NCI-H1417 (cell line): ENCODE measurements around the gene RETREG2.
A peak's percentile ranks its signal among the peaks of the same experiment; 100 is the strongest.

ENCODE experiments used
- DNase-seq, 3 experiments: peaks; one replicate each; lab custom pipeline; 2025; lab: John Stamatoyannopoulos, UW

RETREG2 gene

DNA sequence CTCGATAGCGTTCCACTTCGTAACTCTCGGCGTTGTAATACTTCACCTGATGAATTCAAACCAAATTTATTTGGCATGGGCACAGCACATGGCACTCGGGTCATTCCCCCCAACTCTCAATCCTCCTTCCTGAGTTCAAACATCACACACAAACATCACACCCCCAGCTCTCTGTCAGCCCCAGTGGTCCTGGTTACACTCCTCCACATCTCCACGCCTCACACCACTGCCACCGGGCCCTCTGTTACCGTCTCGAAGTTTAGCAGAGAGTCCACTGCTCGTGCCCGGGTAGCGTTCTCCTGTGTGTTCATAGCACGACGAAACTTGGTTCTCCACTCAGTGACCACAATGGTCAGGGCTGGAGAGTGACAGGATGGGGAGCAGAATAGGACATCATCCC, 36.1 kb downstream of the RETREG2 start:
- DNase-seq, result no peak

DNA sequence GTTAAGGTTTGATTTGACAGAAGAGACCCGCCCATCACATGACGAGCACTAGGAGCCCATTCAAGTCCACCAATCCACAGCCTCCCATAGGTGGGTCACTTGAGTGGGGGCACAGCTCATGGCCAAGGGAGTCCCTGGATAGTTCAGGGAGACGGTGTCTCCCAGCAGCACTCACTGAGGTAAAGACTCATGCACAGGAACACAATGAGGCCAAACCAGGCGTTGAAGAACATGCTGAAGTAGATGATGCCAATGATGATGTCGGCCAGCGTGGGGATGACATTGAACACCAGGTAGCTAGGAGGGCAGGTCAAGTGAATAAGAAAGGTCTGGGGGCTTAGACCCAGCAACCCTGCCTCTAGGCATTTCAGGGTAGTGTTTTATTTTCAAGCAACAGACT, 36.7 kb downstream of the RETREG2 start:
- DNase-seq, result no peak

DNA sequence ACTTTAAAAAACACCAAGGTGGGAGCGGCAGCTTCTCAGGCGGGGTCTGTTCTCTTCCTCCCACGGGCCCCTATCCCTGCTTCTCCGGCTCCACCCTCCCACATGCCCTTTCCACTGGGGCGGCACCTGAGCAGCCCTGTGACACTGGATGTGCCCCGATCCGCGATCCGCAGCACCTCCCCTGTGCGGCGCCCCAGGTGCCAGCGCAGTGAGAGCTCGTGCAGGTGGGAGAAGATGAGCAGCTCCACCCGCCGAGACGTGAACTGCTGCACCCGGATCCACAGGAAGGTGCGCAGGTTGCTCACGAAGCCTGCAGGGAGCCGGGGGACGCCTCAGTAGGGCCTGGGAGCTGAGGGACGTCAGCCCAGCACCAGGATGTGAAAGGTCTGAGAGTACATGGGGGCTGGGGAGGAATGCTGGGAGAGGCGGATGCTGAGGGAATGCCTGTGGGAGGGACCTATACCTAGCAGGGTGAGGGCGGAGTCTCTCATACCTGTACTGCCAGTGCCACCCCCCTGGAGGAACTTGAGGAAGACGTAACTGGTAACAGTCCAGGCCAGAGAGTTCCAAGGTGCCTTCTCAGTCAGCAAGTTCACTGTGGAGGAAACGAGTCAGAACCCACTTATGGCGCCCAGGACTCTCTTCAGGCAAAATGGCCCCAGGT, 37.9 kb downstream of the RETREG2 start:
- no peak for DNase-seq

DNA sequence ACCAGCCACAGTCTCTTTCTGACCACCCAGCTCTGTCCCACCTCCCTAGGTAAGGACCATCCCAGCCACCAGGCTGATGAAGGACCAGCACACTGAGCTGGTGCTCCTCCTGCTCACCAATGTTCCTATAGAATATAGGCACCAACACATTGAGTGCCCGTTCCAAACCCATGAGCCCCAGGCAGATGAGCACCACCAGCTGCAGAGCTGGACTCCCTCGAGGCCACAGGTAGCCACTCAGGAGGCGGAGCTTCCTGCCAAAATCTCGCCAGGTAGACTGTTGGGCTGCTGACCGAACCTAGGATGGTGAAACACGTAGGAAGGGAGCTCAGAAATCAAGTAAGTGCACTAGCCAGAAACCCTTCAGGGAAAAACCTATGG, 38.5 kb downstream of the RETREG2 start:
- no peak for DNase-seq

DNA sequence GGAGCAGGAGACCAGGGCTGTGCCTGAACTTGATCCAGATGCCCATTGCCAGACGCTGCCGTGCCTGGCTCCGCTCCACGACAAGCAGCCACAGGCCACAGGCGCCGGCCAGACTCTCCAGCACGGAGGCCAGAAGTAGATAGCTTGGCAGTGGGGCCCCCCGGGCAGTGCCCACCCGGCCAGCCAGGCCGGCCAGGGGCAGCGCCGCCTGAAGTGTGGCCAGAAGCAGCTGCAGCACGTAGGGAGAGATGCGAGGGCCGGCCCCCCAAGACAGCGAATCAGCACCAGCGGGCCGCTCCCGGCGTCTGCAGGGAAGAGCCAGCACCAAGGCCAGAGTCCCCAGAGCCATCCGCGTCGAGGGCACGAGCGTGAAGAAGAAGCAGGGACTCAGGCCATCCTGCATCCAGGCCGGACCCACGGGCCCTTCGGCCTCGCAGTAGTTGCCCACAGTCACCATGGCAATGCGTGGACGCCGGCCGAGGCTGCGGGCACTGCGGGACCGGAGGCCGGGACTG, 40.2 kb downstream of the RETREG2 start:
- peak in 2 of 3 experiments; percentile 92 for DNase-seq

DNA sequence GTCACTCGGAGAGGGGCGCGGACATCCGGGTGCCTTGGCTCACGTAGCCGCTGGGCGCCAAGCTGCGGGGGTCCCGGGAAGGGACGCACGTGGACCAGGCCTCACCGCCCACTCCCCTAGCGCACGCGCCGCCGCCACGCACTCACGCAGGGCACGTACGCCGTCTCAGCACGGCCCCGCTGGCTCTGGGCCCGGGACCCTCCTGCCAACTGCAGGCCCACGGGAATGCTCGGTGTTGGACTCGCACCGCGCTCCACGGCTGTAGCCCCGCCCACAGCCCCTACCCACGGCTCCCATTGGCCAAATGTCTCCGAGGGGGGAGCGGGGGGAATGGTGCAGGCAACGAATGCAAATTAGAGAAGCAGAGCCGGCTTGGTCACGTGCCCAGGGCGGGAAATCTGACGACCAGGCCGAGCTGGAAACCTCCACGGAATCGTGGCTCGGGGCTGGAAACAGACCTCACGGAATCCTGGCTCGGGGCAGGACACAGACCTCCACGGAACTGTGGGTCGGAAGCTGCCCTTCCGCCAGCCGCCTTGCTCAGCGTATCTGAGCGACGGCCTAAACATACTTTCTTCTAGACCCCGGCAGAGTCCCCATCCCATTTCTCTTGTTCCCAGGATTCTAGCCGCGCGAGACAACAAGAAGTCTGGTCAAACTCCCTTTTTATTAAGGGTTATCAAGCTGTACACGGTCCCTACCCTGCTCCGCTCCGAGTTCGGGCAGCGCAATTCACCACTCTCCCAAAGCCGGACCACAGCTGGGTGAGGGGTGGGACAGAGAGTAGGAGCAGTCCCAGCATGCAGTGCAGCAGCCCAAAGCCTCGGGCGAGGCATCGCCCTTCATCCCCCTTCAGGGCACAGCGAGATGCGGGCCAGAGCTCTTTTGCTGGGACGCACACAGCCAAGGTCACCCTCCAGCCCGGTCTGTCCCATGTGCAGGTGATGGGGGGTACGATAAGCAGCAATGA, 40.9 kb downstream of the RETREG2 start, which contains the start of gene ABCB6:
Gene ABCB6 (minus strand): TSS at position 227 of the 970 bp plus-strand sequence. CDS start 285 bp downstream, outside the sequence.
- peak; percentile 88 to 98 (median 96) for DNase-seq

DNA sequence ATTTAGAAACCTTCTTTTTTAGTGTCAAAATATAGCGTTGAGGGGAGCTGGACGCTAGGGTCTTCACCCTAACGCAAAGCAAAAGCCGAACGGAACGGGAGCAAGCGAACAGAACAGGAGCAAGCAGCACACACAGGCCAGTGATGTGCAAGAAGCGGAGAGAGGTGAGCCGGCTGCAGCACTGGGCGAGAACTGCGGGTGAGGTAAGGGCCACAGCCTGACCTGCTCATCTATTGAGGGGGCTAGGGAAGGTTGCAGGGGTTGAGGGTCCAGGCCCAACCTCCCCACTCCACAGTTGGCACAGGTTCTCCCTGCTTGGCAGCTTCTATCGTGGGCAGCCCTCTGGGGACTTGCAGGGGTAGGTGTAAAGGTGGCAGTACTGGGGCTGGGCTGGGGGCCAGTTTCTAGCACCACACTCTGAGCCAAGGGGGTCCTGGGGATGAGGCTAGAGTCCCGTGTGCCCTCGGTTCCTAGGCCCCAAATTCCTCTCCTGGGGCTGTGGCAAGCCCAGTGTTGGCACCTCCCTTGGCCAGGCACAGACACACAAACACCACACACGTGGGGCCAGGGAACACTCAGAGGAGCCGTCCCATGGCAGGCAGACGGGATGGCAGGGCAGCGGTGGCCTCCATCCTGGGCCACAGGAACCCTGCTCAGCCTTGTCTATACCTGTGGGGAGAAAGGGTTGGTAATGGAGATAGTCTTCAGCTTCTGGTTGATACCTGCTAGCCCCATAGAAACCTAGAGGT, 41.9 kb downstream of the RETREG2 start:
- no peak for DNase-seq

DNA sequence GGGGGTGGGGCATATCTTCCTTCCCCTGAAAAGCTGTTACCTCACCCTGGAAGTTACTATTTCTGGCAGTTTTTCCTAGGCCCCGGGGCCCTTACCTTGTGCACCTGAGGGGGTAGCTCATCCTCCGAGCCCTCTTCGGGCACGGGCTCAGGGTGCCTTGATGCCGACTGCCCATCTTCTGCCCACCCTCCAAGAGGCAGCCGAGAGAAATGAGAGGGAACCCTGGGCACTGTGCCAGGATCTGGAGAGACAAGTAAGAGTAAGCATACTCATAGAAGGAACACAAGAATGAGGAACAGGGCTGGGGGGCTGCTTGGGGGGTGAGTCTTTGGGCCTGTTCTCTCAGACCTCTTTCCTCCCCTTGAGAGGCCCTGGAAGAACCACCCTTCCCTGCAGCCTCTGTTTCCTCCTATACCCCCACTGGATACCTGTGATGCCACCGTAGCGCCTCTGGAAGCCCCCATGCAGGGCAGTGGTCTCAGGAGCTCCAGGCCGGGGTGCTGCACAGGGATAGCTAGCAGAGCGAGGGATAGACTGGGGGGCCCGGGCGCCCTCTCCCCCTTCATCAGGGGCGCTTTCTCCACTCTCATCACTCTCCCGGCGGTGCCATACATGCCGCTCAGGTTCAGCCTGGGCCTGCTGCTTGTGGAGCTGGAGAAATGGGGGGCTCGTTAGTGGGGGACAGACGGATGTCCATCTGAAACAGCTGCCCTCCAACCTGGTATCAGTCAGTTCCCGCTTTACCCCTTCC, 42.8 kb downstream of the RETREG2 start:
- no peak for DNase-seq

DNA sequence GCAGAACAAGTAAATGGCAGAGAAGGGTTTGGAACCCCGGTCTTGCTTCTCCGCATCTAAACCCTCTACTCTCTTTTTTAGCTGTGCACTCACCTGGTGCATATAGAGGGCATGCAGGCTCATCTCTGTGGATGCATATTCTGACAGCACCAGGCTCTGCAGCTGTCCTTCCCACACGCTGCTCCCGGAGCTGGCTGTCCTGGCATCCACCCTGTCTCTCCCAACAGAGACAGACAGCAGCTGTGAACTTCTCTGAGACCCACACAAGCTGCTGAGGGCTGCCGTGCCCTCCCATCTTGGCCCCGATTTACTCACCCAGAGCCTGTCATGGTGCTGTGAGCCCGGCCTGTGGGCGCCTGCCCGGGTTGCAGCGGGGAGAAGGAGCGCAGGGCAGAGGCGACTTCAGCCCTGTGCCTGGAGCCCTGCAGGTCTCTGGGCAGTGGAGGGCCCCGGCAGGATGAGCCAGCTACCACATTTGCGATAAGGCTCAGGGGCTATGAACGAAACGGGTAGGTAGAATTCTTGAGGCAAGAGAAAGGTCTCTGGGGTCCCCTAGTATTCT, 44.0 kb downstream of the RETREG2 start:
- no peak for DNase-seq

DNA sequence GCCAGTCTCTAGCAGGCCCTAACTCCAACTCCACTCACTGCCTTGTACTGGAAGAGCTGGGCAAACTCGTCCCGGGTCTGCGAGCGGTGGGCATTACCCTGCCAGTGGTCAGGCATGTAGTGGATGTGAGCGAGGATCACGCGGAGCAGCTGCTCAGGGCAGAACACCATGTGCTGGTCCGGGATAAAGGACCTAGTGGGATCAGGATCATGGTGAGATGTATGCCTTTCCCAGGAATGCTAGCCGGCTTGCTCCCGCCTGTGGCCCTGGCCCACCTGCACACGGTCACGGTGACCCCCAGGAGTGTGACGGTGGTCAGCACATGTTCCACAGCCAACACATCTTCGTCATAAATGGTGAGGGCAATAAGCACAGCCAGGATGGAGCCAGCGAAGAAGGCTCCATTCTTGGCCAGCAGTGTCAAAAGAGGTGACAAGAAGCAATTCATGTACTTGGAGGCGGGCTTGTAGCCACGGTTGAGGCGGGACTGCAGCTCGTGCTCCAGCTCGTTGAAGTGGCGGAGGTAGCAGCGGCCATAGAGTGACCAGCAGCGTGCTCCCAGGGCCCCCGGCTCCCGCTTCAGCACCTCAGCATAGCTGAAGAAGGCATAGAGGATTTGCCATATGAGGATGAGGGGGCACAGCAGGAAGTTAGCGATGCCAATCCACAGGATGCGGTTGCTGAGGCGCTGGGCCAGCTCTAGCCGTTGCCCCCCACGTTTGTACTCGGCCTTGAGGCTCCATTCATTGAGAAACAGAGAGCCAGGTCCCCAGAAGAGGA, 45.9 kb downstream of the RETREG2 start:
- DNase-seq, result no peak

DNA sequence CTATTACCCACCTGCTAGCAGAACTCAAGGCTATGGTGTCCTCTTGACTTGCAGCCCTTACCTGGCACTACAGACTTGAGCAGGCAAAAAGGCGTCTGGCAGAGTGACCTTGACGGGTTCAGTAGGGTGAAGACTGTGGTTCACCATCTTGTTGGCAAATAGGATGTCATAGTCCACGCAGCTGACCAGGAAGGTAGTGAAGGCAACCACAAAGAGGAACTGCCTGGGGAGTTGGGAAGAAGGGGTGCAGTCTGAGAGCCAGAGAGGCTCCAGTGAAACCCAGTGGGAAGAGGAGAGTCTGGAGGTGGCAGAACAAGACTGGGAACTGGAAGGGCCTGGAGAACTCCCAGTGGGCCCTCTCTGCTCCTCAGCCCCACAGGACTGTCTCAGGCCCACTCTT, 47.3 kb downstream of the RETREG2 start:
- DNase-seq, result no peak

DNA sequence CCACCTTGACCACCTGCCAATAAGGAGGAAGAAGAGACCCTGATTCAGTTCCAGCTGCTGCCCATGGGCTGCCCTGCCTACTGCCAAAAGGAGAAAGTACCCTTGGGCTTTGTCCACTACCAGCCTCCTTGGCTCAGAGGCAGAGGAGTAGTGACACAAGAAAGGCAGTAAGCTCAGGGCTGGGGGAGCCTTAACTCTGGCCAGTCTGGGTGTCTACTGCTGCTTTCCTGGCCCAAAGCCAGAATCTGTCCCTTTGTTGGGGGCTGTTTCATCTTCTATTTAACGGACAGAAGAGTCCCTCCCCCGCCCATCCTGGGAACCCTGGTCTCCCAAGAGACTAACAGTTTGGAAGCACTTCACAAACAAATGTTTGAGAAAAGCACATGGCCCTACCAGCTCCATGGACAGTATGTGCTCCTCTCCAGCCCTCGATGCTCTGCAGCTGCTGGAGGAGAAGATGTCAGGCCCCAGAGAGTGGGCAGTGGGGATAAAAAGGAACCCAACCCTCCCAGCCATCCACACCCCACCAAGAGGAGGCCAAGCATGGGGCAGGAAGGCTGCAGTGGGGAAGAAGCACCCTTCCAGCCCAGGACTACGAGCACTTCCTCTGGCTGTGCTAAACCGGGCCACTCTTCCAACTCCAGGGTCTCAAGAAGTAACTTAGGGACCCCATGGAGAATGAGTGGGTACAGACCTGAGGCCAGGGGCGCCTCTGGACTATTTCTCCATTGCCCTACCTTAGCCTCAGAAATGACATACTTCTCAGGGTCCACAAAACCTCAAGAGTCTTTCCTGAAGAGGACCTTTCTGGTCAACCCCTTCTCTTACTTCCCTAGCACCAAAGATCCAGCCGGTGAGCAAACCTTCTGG, 50.2 kb downstream of the RETREG2 start:
- no peak for DNase-seq

DNA sequence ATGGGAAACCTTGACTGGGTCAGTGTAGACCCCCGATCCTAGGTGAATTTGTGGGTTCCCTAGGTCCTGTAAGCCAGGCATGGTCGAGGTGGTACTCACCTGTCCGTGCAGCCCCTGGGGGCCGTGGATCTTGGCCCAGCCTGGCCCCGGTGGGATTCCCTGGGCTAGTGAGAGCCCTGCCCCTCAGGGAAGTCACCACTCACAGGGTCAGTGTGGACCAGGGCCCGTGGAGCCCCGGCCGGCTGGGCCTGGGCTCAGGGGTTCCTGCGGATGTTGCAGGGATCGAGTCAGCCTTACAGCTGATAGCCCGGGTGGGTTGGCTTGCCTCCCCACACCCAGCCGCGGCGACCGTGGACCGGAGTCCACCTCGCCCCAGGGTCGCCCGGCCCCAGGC, 50.8 kb downstream of the RETREG2 start:
- peak in 1 of 3 experiments; percentile 37 for DNase-seq

DNA sequence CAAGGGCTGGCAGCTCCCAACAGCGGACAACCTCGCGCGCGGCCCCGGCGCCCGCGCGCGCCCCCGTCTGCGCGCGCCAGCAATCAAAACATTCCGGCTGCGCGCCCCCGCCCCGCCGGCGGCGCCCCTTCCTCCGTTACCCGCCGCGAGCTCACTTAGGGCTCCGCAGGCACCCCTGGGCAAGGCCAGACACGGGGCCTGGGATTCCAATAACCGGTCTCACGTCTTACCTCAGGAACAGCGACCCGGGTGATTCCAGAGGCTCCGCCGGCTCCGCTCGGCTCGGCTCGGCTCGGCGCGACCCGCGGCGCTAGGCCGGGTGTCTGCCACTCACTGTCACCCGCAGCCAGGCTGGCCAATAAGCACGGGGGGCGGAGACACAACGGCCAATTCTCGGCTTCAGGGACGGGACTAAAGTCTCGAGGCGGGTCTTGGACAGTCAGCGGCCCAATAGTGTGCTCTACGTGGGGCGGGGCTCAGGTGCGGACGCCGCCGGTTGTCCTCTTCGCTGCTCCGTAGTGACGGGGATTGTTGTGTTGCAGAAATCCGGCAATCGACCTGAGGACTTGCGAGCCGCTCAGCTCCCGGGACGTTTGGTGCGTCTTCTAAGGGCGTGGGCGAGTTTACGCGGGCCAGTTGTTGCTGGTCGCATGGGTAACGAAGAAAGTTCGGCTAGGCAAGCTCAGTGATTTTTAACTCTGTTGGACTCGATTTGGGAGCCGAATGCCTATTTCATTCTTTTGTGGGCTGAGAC, 51.4 kb downstream of the RETREG2 start, which contains the start of the genes ANKZF1 and ATG9A:
Gene ANKZF1 (plus strand): TSS at position 502 of the 754 bp plus-strand sequence. CDS start 452 bp downstream, outside the sequence.
Gene ATG9A (minus strand): TSS at position 332 of the 754 bp plus-strand sequence. CDS start 1,612 bp downstream, outside the sequence.
- peak; percentile 95 to 99 (median 98) for DNase-seq

DNA sequence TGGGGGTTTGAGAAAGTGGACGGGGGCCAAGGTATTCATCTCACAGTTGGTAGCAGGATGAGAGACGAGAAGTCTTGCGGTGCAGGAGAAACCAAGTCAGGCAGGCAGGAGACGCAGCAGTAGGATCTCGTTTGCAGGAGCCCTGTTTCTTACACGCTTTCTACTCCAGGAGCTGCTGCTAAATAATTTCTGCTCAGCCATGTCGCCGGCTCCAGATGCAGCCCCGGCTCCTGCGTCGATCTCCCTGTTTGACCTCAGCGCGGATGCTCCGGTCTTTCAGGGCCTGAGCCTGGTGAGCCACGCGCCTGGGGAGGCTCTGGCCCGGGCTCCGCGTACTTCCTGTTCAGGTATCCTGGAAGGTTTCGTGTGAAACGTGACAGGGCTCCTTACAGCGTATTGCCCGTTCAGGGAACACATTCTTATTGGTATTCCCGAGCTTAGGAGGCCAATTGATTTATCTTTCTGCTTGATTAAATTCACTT, 52.0 kb downstream of the RETREG2 start:
- DNase-seq, result peak in 2 of 3 experiments; percentile 59 to 67

DNA sequence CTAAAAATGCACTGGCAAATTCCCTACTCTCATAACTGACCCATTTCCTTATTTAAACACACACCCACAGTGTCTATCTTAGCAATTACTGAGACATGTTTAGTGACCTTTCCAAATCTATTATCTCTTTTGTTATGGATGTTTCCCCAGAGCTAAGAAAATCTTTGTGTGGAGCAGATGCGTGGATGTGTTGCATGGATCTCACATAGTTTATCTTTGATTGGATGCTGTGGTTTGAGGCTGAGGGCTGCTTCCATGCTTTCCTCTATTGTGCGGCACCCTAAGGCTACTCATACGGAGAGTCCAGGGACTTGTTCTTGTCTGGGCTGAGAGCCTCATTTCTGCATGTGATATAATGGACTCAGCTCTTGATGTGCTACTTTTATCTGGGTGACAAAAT, 56.3 kb downstream of the RETREG2 start:
- DNase-seq, result no peak
